Activated CD8-positive, alpha-beta memory T cell treated with anti-CD3 and anti-CD28 coated beads for 48 hours (primary cell): ENCODE results near the gene GORASP2.

Experiments
- DNase-seq, 3 experiments: peaks; one replicate each; pipeline ENCODE4 v3.0.0-alpha.2; 2020; ENCODE audit warnings: low read depth in 2 of 3, low spot score in 2 of 3

GORASP2 gene

DNA sequence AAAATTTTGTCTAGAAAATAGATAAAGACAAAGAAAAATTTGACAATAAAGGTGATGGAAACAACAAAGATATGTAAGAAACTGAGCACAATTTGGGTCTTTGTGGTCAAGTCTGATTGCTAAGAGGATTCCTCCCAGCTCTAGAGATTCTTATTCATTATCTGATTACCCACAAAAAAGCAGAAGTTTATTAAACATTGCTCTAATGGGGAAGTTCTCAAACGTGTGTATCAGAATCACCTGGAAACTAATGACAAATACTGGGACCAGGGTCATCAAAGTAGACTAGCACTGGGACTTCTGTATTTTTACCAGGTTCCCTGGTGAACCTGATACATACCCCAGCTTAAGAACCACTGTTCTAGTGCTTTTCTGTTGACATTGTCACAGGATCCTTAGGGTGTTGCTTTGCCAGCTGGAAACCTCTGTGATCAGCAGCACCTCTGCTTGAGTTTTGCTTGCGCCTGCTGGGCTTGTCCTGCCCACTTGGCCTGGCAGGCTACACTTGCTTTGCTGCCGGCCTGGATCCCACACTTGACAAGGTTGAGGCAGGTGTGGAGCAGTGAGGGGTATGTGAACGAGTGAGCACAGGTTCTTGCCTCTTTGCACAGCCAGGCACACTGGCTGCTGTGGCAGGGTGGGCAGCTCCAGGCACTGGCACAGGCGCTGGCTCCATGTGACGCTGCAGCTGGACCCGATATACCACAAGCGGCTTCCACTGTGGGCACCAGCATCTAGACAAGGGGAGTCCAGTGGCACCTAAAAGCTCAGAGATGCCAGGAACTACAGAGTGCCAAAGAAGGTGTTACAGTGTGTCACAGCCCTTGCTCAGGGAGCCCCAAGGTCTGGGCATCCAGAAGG is 6.2 kb upstream of the GORASP2 start:
- DNase-seq = no peak

DNA sequence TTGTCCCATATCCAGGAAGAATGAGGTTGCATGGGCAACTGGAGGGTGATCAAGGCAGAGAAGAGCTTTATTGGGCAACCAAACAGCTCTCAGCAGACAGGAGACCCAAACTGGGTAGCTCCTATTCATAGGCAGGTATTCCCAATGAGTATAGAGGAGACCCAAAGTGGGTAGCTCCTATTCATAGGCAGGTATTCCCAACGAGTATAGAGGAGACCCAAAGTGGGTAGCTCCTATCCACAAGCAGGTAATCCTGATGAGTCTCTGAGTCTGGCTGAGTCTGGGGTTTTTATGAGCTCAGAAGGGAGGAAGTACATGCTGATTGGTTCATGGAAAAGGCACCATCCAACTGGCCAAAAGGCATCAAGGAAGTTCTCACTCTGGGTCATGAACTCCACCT is 5.3 kb upstream of the GORASP2 start:
- DNase-seq = no peak

DNA sequence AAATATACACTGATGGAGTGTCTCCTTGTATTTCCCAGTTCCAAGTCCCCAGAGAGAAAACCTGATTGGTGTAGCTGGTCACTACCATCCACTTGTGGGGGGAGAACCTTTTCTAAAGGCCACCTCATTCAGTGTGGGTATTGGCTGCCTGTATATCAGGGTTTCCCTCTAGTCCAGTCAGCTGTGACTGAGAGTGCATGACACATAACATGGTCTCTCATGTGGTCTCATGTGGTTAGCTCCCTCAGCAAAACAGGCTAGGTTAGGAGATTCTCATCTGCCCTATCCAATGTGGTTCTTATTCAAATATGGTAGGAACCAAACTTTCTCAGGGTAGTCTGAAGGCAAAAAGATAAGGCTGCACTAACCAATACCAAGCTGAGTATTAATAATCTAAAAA is 4.1 kb upstream of the GORASP2 start:
- no peak for DNase-seq

DNA sequence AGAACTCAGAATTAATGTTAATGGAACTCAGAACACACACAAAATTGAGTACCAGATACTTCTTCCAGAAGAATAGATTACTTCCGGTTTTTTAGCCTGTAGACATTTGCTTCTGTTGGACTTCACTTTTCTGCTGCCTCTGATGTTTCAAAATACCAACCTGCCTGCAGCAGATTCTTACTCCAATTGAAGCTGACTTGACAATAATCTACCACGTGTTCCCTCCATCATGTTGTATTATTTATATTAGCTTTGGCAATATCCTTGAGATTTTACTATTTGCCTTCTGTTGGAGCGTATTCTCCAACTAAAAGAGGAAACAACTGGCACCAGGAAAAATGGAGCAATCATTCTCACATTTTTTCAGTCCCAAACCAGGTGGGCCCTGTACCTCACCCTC is 3.1 kb upstream of the GORASP2 start:
- no peak for DNase-seq

DNA sequence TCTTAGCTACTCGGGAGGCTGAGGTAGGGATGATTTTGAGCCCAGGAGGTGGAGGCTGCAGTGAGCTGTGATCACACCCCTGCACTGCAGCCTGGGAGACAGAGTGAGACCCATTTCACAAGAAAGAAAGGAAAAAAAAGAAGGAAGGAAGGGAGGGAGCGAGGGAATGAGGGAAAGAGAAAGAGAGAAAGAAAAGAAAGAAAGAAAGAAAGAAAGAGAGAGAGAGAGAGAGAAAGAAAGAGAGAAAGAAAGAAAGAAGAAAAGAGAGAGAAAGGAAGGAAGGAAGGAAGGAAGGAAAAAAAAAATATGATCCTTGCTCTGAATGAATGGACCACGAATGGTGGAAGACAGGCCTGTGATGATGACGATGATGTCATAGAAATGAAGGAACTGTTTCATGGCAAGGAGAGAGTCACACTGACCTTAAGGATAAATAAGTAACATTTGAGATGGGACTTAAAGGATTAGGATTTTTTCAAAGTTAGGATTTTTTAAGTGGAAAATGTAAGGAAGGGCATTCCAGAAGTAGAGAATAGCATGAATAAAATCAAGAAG is 2.2 kb upstream of the GORASP2 start:
- no peak for DNase-seq

DNA sequence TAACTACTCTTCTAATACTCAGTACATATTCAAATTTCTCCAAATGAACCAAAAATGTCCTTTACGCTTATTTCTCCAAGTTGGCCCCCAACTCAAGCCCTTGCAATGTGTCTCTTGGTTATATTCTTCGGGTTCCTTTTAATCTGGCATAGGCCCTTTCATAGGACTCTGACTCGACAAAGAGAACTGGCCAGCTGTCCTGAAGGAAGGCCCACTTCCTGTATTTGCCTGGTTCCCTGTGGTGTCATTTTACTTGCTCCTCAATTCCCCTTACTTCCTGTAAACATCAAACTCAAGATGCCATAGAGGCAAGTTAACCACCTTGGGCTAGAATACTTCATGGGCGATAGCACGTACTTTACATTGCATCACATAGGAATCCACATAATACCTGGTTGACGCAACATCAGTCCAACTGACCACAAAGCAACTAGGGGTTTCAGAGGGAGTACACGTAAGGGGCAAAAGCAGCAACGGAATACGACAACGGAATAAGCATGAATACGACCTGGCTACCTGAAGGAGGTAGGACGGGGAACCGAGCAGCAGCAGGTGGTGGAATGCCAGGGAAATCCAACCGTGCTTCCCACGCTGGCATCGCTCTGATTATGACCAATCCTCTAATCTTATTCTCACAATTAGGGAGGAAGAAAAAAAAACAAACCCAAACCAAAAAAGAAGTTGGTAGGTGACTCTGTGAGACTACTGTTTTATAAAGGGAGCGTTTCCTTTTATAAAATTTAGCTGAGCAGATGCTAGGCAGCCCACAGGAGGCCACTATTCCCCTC is 823 bp upstream of the GORASP2 start:
- no peak for DNase-seq

DNA sequence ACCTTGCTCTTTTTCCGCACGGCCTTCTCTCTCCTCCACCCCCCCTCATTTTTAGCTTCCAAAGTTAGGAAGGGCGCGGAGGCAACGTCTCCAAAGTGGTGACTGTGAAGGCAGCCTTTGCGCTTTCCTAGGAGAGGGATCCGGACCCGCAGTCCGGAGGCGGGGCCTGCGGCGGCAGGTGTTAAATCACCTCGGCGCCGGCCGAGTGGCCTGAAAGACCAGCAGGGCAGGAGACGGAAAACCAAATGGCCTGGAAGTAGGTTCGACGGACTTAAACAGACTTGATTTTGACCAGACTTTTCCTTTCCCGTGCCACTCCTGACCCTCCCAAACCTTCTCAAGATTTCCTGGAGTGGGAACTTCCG is 615 bp downstream of the GORASP2 start:
- peak in 2 of 3 experiments; percentile 23 to 29 for DNase-seq

DNA sequence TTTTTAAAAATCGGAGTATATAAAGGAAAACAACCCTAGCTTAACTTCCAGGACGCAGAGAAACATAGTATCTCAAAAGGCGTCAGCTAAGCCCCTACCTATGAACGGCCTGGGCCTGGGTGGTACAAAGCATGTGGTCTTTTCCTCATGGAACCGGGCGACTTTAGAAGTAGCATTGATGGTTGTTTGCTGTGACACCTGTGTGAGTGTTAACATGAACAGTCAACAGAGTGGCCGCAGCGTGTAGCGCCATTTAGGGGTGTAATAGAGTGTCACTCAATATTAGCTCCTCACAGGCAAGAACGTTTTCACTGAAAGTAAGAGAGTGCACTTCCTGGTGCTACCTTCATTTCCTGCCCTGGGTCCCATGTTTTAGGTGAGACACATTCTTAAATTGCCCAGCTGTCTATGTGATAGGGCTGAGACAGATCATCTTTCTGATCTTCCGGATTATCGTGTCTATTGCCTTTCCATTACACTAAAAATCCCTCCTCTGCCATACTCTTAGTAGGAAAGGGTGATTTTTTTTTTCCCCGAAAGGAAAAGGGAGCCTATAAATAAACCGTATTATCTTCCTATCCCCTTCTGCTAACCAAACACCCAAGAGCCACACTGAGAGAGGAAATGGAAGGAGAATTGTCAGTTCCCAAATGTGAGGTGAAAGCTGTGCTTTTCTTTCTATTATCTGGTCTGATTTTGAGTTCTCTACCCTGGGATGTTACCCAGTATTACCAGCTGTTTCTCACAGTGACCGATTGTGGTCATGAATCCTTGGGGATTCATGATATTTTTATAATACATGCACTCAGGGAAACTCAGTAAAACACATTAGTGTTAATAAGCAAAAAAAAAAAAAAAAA is 1.3 kb downstream of the GORASP2 start:
- peak in 2 of 3 experiments; percentile 17 to 18 for DNase-seq

DNA sequence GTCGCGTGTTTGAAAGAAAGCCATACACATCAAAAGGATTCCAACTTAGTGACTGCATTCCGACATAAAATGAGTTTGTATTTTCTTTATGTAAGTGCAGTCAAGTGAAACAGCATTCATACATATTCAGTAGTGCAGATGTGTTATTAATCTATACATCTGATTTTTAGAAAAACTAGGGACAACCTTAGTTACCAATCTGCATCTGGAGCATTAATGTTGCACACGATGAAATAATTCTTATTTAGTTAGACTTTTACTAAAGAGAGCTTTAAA is 1.9 kb downstream of the GORASP2 start:
- no peak for DNase-seq

DNA sequence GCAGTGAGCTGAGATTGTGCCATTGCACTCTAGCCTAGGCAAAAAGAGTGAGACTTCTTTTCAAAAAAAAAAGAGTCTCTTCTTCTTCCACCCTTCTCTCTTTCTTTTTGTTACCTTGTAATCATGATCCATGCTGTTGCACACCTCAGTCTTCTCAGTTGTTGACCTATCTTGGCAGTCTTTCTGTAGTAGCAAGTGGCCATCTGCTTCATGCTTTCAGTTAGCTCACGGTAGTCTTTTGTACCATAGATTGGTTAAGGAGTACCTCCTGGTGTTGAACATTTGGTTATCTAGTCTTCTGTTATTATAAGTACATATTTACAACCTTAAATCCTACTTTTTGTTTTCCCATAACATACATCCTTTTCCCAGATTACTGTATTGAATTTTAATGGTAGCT is 3.1 kb downstream of the GORASP2 start:
- DNase-seq = no peak

DNA sequence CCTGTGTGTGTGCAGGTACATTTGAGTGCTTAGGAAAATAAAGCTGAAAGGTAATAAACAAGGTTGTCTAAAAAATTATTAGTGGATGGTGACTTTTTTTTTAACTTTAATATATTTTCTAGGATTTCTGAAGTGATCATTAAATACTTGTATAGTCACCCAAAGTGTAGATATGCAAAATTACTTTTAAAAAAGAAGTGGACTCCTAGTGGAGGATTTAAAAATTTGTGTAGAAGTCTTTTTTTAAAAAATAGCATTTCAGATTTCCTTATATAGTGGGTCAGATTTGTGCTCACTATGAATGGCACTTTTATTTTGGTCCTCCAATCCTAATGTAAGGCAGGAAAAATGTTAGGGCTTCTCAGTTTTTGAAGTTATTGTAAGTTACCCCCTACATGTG is 3.9 kb downstream of the GORASP2 start:
- DNase-seq = no peak

DNA sequence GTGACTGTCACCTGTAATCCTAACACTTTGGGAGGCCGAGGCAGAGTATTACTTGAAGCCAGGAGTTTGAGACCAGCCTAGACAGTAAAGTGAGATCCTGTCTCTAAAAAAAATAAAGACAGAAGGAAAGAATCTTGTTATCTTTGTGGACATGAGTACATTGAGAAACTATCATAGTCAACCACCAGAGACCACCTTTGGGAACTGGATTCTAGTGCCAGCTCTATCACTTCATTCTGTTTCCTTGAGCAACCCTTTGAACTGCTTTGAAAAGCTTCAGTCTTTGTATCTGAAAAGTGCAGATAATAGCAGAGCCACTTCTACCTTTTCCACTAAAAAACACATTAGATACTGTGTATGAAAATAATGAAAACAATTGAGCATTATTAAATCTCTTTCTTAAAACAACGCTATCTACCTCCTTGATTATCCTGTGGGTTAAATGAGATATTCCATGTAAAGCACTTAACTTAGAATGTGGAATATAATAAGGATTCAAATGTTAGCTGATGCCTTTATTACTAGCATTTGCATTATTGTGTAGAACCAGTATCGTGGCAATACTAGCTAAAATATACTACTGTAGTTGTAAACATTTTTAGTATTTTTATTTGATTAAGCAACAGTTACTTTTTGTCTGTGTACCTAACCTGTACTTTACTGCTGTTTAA is 8.8 kb downstream of the GORASP2 start:
- no peak for DNase-seq

DNA sequence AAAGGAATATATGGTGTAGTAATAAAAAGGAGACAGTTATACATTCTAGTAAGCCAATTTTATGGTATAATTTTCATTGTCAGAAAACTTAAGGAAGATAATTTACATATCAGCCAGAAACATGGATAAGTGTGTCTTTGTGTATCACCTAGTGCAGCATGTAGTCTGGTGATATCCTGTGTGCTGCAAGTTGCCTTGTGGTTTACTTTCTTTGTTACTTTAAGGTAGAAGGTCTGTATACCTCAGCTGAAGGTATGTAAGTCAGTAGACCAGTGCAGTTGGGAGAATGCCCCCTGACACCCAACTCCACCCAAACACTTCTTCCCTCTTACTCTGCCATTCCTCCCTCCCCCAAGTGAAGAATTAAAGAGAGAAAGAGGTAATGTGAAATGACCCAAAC is 11.0 kb downstream of the GORASP2 start:
- no peak for DNase-seq

DNA sequence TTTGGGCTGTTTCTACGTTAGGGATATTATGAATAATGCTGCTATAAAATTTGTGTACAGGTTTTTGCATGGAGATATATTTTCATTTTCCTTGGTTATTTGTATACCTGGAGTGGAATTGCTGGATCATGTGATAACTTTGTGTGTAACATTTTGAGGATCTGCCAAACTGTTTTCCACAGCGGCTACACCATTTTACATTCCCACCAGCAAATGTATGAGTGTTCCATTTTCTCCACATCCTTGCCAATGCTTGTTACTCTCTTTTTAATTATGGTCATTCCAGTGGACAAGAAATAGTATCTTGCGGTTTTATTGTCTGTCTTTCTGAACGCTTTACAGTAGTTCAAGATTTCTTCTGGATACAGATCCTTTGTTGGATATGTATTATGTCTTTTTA is 13.6 kb downstream of the GORASP2 start:
- no peak for DNase-seq

DNA sequence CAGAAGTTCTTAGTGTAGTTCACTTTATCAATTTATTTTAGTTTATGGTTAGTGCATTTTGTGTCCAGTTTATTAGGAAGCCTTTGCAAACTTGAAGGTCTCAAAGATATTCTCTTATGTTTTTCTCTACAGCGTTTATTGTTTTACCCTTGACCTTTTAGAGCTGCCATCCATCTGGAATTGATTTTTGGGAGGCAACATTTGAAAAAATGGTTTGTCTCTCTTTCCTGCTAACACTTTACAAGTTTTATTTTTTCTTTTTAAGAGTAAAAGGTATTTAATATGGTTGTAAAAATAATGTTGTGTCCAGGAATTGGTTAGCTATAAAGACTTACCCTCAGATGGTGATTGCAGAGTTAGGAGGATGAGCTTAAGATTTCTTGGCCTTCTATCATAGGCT is 14.0 kb downstream of the GORASP2 start:
- DNase-seq = no peak

DNA sequence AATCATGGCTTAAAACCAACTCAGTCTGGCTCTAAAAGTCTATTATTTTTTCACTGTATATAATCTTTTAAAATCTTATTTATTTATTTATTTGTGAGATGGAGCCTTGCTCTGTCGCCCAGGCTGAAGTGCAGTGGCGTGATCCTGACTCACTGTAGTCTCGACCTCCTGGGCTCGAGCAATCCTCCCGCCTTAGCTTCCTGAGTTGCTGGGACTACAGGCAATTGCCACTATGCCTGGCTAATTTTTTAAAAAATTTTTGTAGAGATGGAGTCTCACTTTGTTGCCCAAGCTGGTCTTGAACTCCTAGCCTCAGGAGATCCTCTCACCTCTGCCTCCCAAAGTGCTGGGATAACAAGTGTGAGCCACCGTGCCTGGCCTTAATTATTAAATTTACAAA is 14.5 kb downstream of the GORASP2 start:
- DNase-seq = no peak

DNA sequence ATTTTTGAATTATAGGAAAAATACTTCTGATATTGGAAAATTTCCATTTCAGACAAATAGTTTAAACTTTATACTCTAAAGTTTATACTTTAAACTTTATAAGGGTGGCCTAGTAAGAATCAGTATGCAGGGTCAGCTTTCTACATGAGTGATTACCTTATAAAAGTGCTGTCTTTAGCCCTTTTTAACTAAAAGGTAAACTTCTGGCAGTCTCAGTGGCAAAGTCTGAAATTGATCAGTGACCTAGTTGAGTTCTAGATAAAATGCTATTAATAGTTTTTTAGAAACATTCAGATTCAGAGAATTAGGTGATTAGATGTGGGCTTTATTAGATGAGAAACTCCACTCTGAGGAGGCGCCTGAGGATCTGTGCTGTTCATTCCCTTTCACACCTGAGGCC is 15.5 kb downstream of the GORASP2 start:
- DNase-seq = no peak

DNA sequence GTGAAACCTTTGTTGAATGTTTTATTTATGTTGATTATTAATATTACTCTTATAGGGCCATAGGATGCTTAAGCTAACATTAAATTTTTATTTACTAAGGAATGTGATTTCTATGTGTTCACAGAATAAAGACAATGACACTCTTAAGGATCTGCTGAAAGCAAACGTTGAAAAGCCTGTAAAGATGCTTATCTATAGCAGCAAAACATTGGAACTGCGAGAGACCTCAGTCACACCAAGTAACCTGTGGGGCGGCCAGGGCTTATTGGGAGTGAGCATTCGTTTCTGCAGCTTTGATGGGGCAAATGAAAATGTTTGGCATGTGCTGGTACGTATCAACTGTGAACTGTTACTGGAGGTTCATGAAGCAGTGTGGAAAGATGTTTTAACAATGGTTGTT is 20.4 kb downstream of the GORASP2 start:
- DNase-seq = no peak

DNA sequence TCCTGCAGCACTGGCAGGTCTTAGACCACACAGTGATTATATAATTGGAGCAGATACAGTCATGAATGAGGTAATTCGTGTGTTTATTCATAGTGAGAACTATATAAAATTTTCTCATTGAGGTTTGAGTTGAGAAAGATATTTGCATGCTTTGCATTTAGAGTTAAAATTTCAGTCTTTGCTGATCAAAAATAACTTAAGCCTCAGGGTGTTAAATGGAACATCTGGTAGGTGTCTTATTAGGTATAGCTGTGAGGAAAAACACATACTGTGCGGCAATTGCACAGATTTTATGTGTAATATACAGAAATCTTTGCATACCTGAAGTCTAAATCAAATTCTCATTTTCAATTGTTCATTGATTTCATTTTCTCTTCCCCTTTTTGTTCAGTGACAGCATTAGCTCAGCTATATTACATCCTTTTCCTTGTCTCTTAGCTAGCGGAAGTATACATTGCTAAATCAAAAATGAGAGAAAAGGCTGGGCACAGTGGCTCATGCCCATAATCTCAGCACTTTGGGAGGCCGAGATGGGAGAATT is 21.2 kb downstream of the GORASP2 start:
- no peak for DNase-seq

DNA sequence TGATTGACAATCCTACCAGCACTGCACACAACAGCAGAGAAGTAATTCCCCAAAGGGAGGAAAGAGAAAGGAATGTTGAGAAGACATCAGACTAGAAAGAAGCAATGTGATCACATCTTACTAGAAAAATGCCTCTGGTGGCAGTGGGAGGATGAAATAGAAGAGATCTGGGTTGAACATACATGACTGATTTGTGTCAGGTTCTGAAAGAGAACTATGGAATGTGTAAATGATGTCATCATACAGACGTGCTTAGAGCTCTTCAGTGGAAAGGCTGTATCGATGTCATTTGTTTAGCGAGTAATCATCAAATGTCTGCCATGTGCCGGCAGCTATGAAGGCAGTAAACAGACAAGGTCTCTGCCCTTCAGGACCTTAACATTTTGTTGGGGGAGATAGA is 24.9 kb downstream of the GORASP2 start:
- DNase-seq = no peak

DNA sequence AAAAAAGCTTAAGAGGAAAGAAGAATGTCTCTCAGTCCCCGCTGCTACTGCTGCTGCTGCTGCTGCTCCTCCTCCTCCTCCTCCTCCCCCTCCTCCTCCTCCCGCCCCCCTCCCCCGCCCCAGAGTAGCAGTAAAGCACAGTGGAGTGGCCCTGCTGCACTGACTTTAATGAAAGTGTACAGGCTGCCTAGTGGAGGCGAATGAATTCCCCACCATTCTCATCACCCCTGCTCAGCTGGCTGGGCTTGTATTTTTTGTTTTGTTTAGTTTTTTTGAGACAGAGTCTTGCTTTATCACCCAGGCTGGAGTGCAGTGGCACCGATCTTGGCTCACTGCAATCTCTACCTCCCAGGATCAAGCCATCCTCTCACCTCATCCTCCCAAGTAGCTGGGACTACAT is 34.3 kb downstream of the GORASP2 start:
- no peak for DNase-seq
